Measurements from ENCODE around the gene C4orf50.
"Not testable (repeated sequence)": the region's sequence is repeated elsewhere in the genome, so short reads cannot be mapped to it uniquely, and the experiment has no call there.

Gene C4orf50

GRCh38 chr4:6019316-6020263 lies 1.4 kb upstream of the C4orf50 start:
- DNase-seq (ENCODE audit: low read depth in 2 of 2, low spot score in 1 of 2): no peak

- DNase-seq (ENCODE audit: low read depth in 2 of 2, low spot score in 1 of 2): no peak
Observed at GRCh38 chr4:6017800-6018199, 431 bp downstream of the C4orf50 start.

- DNase-seq (ENCODE audit: low read depth in 2 of 2, low spot score in 1 of 2): no peak
Observed at GRCh38 chr4:6017030-6017429, 1.2 kb downstream of the C4orf50 start.

DNA sequence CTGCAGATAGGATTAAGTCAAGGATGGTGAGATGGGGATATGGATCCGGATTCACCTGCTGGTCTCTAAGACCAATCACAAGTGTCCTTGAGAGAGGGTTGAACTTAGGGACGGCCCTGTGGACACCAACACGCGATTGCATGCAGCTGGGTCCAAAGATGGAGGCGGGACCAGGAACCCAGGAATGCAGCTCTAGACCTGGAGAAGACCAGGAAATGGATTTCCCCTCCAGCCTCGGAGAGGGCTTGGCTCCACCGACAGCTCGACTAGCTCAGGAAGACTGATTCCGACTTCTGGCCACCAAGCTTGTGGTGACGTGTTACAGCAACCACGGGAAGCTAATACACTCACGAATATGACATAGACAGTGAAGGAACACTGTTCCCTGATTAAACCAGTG lies 4.7 kb downstream of the C4orf50 start:
- no peak for DNase-seq (ENCODE audit: low read depth in 2 of 2, low spot score in 1 of 2)

GRCh38 chr4:6012200-6012599 lies 6.0 kb downstream of the C4orf50 start:
- DNase-seq (ENCODE audit: low read depth in 2 of 2, low spot score in 1 of 2): no peak

DNA sequence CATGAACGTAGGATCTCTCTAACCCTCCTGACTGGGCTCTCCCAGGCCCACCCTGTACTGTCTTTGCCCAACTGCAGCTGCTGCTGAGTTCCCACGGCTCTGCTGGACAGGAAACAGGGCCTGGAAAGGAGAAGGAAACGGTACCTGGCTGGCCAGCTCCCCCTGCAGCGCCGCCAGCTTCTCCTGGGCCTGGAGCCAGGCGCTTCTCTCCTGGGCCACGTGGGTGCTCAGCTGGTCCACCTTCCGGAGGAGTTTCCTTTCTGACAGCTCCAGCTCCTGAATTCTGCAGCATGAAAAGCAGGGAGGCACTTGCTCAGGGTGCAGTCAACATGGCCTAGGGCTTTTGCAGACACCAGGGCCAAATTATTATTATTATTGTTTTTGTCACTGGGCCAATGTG lies 6.5 kb downstream of the C4orf50 start:
- DNase-seq (ENCODE audit: low read depth in 2 of 2, low spot score in 1 of 2): no peak

- no peak for DNase-seq (ENCODE audit: low read depth in 2 of 2, low spot score in 1 of 2)
Observed at GRCh38 chr4:6011271-6011671, 7.0 kb downstream of the C4orf50 start.

DNA sequence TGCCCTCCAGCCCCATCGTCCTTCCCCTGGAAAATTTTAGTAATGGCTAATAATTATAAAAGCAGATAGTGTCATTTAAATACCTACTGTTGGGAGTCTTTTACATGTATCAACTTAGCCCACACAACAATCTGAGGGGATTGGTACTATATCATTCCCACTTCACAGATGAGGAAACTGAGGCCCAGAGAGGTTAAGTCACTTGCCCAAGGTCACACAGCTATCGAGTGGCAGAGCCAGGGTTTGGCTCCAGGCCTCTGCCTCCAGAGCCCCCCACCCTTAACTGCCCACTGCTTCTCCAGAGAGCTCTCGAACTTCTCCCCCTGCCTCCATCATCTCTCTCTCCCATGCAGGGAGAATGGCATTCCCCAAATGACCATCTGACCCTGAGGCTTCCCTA lies 7.4 kb downstream of the C4orf50 start:
- no peak for DNase-seq (ENCODE audit: low read depth in 2 of 2, low spot score in 1 of 2)

DNA sequence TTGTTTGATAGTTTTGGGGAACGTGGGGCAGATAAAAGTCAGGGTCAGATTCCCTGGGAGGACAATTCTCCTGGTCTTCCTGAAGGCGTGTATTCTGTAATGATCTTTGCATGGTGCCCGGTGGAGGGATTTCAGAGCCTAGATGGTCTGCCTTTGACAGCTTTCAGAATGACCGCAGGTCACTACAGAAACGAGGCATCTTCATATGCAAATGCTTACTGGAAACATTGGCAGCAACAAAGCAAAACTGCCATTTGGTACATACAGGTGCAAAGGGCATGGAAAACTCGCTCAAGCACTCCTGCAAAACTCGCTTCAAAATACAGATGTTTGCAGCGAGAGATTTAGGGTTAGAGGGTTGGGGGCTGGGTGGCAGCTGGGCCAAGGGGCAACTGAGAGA lies 8.8 kb downstream of the C4orf50 start:
- no peak for DNase-seq (ENCODE audit: low read depth in 2 of 2, low spot score in 1 of 2)

DNA sequence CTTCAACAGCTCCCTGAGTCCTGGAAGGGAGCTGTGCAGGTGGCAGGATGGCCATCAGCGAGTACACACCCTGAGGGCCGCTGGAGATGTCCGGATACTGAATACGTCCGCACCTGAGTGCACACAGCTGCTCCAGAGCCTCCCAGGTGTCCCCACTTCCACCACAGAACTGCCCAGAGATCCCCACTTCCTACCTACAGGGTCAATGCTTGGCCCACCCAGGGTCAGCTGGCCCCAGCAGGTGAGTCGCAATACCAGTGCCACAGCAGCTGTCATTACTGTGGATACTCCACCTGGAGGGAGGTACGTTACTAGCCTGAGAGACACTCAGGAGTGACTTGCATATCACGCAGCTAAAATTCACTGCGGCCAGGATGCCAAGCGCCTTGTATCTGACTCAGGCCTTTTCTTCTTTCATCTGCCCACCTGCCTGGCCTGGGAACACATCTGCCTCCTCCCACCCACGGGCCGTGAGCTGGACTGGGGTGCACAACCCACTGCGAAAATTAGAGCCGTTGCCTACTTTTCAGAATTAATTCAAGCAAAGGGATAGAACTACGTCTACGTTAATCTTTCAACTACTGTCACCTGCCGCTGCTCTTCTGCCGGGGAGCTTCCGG lies 9.4 kb downstream of the C4orf50 start:
- DNase-seq (ENCODE audit: low read depth in 2 of 2, low spot score in 1 of 2): no peak

- DNase-seq (ENCODE audit: low read depth in 2 of 2, low spot score in 1 of 2): no peak
Observed at GRCh38 chr4:6008092-6008551, 10.1 kb downstream of the C4orf50 start.

DNA sequence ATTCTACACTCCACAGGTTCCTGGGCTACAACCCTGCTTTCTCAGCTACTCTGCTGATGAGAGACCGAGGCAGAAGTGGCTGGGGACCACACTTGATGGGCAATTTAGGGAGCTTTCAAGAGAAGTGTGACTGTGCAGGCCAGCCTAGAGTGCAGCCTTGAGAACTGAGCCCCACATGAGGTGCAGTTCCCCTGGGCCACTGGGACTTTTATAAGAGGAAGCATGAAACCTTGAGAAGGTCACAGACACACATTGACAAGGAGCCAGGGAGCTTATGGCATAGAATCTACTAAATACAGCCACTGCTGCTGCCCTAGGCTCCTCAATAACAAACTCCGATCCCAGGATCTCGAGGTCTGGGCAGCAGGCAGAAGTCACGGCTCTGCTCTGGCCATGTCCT lies 13.1 kb downstream of the C4orf50 start:
- no peak for DNase-seq (ENCODE audit: low read depth in 2 of 2, low spot score in 1 of 2)

DNA sequence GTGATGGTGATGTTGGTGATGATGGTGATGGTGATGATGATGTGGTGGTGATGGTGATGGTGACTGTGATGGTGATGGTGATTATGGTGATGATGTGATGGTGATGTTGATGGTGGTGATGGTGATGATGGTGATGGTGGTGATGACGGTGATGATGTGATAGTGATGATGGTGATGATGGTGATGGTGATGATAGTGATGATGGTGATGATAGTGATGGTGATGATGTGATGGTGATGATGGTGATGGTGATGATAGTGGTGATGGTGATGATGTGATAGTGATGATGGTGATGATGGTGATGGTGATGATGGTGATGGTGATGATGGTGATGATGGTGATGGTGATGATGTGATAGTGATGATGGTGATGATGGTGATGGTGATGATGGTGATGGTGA lies 14.7 kb downstream of the C4orf50 start:
- not testable (repeated sequence) for DNase-seq (ENCODE audit: low read depth in 2 of 2, low spot score in 1 of 2)

- DNase-seq (ENCODE audit: low read depth in 2 of 2, low spot score in 1 of 2): no peak
Observed at GRCh38 chr4:6002926-6003325, 15.3 kb downstream of the C4orf50 start.

- no peak for DNase-seq (ENCODE audit: low read depth in 2 of 2, low spot score in 1 of 2)
Observed at GRCh38 chr4:6002492-6002833, 15.8 kb downstream of the C4orf50 start.

GRCh38 chr4:6001680-6002491 lies 16.3 kb downstream of the C4orf50 start:
- no peak for DNase-seq (ENCODE audit: low read depth in 2 of 2, low spot score in 1 of 2)

DNA sequence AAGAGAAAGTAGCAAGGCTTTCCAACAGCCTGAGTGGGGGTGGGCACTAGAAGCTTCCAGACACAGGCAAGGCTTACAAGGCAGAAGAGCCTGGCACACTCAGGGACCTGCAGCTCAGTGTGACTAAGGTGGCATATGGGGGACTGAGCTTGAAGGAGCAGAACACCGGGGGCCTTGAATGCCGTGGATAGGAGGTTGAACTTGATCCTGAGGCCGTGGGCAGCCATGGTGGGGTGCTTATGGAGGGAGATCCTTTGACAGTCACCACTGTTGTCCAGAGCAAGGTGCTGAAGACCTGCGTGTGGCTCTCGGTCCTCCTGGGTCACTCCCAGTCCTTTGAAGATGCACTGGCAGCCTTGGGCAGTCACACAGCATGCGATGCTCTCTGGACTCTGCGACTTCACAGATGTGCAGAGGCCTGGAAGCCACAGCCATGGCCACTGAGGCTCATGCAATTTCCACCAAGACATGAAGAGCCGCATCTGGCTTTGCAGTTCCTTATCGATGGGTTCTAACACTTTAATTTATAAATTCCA lies 18.3 kb downstream of the C4orf50 start:
- DNase-seq (ENCODE audit: low read depth in 2 of 2, low spot score in 1 of 2): no peak

- no peak for DNase-seq (ENCODE audit: low read depth in 2 of 2, low spot score in 1 of 2)
Observed at GRCh38 chr4:5999356-5999755, 18.9 kb downstream of the C4orf50 start.

- DNase-seq (ENCODE audit: low read depth in 2 of 2, low spot score in 1 of 2): peak in 1 of 2 donors; percentile 14
Observed at GRCh38 chr4:5998333-5998936, 19.8 kb downstream of the C4orf50 start.

DNA sequence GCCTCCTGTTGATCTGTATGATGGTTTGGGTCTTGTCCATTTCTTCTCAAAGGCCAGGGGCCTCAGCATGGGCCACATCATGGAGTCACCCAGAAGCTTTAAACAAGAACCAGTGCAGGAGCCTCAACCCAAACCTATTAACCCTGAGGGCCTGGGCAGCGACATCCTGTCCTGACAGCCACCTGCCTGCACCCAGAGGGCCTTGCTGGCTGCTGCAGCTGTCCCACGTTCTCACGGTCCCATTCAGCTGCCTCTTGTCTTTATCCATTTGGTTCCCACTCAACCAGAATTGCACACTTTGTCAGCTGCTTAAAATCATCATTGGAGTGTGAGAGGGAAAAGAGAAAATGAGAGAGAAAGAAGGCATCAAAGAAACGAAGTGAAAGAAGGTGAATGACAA lies 21.6 kb downstream of the C4orf50 start:
- no peak for DNase-seq (ENCODE audit: low read depth in 2 of 2, low spot score in 1 of 2)
